22Rv1 (cell line): ENCODE data around the gene TRIO.

Source experiments
- ZFX ChIP-seq: fragments of 450-650 bp; IDR thresholded peaks from 2 replicates; pipeline ENCODE4 v1.6.1; 2017; ENCODE audit warnings: antibody characterized with exemption, borderline replicate concordance
- TF ChIP-seq, protein P1 (sequence below): fragments of 450-650 bp; IDR thresholded peaks from 2 replicates; pipeline ENCODE4 v1.5.1; 2017; ENCODE audit warnings: mild to moderate bottlenecking

DNA sequence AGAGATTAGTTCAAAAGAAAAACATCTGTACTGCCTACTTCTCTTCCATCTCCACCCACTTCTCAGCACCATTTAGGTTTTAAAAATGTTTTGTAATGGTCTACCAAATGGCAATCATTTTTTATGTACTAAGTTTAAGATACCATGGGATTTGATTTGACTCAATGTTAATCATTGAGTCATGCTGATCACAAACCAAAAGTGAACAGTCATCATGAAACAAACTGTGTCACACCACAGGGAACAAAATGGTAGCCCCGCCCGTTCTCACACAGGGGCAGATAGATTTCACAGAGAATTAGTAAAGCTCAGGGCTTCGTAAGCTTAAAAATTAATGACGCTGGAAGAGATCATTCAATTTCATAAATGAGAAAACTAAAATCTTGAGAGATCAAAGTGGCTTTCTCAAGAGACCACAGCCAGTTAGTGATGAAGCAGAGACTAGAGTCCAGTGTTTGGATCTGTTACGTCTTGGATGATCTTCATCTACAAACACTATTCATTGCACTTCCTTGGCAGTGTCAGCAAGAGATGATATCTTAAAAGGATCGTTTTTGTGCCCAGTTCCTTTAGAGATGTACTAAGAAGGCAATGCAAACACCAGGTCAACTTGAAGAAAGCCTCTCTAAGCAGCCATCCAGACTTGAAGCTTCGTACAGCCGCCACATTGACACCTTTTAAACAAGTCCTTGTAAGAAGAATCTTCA is 33.9 kb upstream of the TRIO start:
- TF ChIP-seq, protein P1, sequence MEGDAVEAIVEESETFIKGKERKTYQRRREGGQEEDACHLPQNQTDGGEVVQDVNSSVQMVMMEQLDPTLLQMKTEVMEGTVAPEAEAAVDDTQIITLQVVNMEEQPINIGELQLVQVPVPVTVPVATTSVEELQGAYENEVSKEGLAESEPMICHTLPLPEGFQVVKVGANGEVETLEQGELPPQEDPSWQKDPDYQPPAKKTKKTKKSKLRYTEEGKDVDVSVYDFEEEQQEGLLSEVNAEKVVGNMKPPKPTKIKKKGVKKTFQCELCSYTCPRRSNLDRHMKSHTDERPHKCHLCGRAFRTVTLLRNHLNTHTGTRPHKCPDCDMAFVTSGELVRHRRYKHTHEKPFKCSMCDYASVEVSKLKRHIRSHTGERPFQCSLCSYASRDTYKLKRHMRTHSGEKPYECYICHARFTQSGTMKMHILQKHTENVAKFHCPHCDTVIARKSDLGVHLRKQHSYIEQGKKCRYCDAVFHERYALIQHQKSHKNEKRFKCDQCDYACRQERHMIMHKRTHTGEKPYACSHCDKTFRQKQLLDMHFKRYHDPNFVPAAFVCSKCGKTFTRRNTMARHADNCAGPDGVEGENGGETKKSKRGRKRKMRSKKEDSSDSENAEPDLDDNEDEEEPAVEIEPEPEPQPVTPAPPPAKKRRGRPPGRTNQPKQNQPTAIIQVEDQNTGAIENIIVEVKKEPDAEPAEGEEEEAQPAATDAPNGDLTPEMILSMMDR: no peak
- TF ChIP-seq ZFX: no peak
